Islet of Langerhans (tissue), 1 donor: ENCODE measurements around the gene SLC38A10.
"Not testable (repeated sequence)": the region's sequence is repeated elsewhere in the genome, so short reads cannot be mapped to it uniquely, and the experiment has no call there.

ENCODE experiments used
- FAIRE-seq: peaks from one replicate; lab custom pipeline; 2011; peaks lifted over from hg19 to GRCh38; lab: Jason Lieb, UNC

Gene SLC38A10

GRCh38 chr17:81228420-81228819, 66.7 kb downstream of the SLC38A10 start:
- FAIRE-seq: no peak

GRCh38 chr17:81227630-81228029, 67.5 kb downstream of the SLC38A10 start:
- not testable (repeated sequence) for FAIRE-seq

GRCh38 chr17:81223762-81224130, 71.4 kb downstream of the SLC38A10 start:
- FAIRE-seq: no peak

GRCh38 chr17:81222906-81223761, 72.0 kb downstream of the SLC38A10 start, which contains the start of gene CEP131:
CEP131 (minus strand) TSS chr17:81222965; CDS start chr17:81220056, 2,909 bp downstream.
- no peak for FAIRE-seq

GRCh38 chr17:81222620-81222905, 72.5 kb downstream of the SLC38A10 start:
- FAIRE-seq: no peak

- FAIRE-seq: no peak
Measured at GRCh38 chr17:81221842-81222619, 73.1 kb downstream of the SLC38A10 start.

- FAIRE-seq: no peak
Measured at GRCh38 chr17:81221371-81221841, 73.7 kb downstream of the SLC38A10 start.

- no peak for FAIRE-seq
Measured at GRCh38 chr17:81219476-81220180, 75.5 kb downstream of the SLC38A10 start.

- no peak for FAIRE-seq
Measured at GRCh38 chr17:81218991-81219390, 76.1 kb downstream of the SLC38A10 start.

- no peak for FAIRE-seq
Measured at GRCh38 chr17:81218459-81218858, 76.6 kb downstream of the SLC38A10 start.

- FAIRE-seq: no peak
Measured at GRCh38 chr17:81217491-81217890, 77.6 kb downstream of the SLC38A10 start.

GRCh38 chr17:81213978-81214377, 81.1 kb downstream of the SLC38A10 start:
- FAIRE-seq: no peak

GRCh38 chr17:81212365-81212764, 82.7 kb downstream of the SLC38A10 start:
- FAIRE-seq: no peak

- no peak for FAIRE-seq
Measured at GRCh38 chr17:81210868-81211267, 84.2 kb downstream of the SLC38A10 start.

GRCh38 chr17:81210466-81210865, 84.6 kb downstream of the SLC38A10 start:
- FAIRE-seq: no peak

- FAIRE-seq: no peak
Measured at GRCh38 chr17:81209141-81209540, 86.0 kb downstream of the SLC38A10 start.

- no peak for FAIRE-seq
Measured at GRCh38 chr17:81208651-81209050, 86.5 kb downstream of the SLC38A10 start.

- no peak for FAIRE-seq
Measured at GRCh38 chr17:81207610-81208581, 87.2 kb downstream of the SLC38A10 start.

- no peak for FAIRE-seq
Measured at GRCh38 chr17:81206657-81207056, 88.5 kb downstream of the SLC38A10 start.

GRCh38 chr17:81206166-81206565, 88.9 kb downstream of the SLC38A10 start:
- no peak for FAIRE-seq

- FAIRE-seq: no peak
Measured at GRCh38 chr17:81204578-81204977, 90.5 kb downstream of the SLC38A10 start.

- FAIRE-seq: no peak
Measured at GRCh38 chr17:81203136-81203535, 92.0 kb downstream of the SLC38A10 start.
